ENCODE results near the gene TRMT11.
"Not testable (repeated sequence)": the region's sequence is repeated elsewhere in the genome, so short reads cannot be mapped to it uniquely, and the experiment has no call there.

Gene TRMT11

GRCh38 chr6:125986301-125987025 lies at the start of gene TRMT11:
Gene TRMT11, plus strand, starts transcription at chr6:125986540. Its CDS starts 11 bp downstream, at chr6:125986551.
- peak; percentile 95 for DNase-seq (ENCODE audit: low spot score)

- DNase-seq (ENCODE audit: low spot score): no peak
Observed at GRCh38 chr6:125939026-125939425, 47.3 kb upstream of the TRMT11 start.

DNA sequence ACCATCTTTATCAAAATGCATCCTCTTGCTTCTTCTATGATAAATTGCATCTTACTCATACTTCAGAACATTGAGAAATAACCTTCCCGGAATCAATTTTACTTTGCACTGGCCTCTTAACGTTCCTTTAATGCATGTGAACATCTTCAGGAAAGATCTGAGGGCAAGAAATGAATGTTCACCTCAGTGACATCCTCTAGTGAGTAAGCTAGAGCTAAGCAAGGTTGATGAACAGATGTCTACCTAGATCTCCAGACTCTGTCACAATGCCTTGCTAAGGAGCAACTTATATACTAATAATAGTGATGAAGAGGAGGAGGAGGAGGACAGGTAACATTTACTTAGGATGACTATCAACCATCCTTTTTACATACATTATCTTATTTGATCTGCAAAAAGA lies 46.5 kb upstream of the TRMT11 start:
- DNase-seq (ENCODE audit: low spot score): no peak

DNA sequence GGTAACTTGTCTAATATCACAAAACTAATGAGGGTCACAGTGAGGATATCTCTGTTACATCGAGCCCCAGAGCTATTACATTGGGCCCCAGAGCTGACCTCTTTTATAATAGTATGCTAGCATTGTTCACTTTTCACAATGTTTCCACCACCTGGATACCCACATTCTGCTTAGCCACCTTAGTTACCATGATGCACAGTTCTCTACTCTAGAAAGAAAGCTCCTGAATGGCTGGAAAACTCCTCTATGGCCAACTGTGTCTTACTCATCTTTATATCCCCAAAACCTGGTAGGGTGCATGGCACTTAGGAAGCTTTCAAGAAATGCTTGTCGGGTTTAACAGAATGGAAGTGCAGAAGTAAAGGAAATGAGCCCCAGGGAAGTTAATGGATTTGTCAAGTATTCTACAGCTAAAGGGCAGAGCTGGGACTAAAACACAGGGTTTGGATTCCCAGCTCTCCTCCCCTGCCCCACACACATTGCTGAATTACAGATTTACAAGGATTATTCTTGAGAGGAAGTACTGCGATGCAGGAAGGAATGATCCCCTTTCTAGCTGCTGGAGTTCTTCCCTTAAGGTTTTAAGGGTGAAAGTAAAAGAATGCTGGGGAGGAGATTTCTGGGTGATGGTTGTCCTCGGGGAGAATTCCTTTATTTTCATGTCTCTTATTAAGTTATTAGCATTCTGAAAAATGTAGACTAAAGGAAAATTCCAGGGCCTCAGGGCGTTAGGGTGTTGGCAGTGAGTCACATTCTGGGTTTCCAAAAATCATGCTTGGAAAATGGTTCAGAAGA lies 45.9 kb upstream of the TRMT11 start:
- peak; percentile 48 for DNase-seq (ENCODE audit: low spot score)

- DNase-seq (ENCODE audit: low spot score): no peak
Observed at GRCh38 chr6:125942672-125943527, 43.4 kb upstream of the TRMT11 start.

DNA sequence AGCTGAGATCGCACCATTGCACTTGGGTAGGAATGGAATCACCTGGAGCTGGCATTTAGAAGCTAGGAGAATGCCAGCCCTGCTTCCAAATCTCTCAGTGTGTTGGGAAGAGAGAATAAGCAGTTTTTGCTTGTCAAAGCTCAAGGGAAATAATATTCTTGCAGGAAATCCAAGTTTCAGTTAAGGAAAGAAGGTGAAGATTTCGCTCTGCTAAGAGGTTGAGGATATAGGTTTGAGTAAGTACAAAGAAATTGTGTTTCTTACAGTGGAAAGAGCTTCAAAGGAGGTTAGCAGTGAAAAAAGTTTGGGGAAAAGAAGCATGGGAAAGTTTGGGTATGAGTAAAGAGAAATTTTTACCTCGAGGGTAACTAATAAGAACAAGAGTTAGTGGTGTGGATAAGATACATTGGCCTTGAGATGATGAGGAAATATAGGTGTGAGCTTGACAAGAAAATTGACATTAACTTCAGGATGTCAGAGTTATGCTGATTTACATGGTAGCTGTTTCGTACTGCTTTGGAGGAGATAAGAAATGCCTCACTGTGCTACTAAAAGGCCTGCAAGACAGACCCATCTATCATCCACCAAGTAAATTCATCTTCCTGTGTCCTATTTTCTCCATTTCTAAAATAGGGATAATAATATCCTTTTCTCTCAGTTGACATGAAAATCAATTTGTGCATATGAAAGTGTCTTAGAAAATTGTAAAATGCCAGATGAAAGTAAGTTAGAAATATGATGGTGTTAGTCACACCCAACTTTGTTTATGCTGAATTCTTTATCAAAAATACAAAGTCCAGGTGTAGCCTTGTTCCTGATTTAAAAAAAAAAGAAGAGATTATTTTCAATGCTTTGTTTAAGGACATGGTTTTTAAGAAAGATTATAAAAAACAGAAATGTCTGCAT lies 42.6 kb upstream of the TRMT11 start:
- DNase-seq (ENCODE audit: low spot score): no peak

- DNase-seq (ENCODE audit: low spot score): peak; percentile 27
Observed at GRCh38 chr6:125944434-125944816, 41.9 kb upstream of the TRMT11 start.

GRCh38 chr6:125944896-125945295 lies 41.4 kb upstream of the TRMT11 start:
- DNase-seq (ENCODE audit: low spot score): no peak

DNA sequence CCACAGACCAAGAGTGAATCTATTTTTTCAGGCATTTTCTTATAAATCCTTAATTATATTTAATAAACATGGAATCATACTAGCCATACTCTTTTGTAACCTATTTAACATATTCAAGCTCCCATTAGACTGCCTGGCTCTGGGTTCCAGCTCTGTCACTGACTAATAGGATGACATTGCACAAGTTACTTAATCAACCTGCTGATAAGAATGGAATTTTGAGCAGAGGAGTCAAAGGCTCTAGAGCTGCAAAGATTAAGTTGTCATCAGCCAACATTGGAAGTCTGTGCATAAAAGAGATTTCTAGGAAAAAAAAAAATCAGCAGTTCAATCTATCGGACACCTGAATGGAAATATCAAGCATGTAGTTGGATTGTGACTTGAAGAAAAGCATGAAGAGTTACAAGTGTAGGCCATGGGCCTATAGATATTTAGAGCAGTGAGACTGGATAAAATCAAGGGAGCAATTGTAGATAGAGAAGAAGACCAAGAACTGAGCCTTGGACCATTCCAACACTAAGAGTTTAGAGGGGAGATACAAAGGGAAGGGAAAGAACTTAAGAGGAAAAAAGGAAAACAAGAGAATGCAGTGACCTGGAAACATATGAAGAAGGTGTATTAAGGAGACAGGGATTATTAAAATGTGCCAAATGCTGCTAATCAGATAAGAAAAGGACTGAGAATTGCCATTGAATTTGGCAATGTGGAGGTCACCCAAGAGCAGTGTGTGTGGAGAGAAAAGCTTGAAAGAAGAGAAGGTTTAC lies 40.8 kb upstream of the TRMT11 start:
- DNase-seq (ENCODE audit: low spot score): peak; percentile 5

GRCh38 chr6:125947615-125948014 lies 38.7 kb upstream of the TRMT11 start:
- DNase-seq (ENCODE audit: low spot score): peak; percentile 10

DNA sequence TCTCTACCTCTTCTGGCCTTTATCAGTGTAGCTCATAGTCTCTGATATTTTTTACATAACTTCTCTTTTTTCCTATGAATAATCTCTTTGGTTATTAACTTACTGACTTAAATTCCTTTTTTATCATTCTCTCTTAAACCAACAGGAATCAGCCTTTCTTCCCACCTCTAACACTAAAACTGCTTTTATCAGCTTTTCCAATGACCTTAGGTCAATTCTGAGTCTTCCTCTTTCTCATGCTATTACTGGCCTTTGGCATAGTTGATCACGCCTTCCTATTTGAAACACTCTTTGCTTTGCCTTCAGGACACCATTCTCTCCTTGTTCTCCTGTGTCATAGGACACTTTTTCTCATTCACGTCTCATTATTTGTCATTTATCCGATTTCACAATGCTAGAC lies 37.9 kb upstream of the TRMT11 start:
- no peak for DNase-seq (ENCODE audit: low spot score)

GRCh38 chr6:125949069-125949468 lies 37.3 kb upstream of the TRMT11 start:
- DNase-seq (ENCODE audit: low spot score): no peak

DNA sequence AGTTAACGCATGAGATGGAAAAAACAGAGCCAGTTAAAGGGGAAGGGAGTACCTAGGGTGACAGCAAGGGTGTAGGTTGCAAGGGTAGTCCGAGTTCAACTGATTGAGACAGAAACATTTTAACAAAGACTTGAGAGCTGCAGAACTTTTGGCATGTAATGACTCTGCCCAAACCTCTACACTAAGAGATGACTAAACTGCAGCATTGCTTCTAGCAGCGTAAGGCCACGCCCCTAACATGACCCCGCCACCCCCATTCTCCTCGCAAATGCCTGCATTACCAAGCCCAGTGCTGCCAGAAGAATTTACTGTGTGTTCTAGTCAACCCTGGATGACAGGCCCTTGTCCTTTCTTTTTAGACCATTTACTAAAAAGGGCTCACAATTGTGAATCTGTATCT lies 36.0 kb upstream of the TRMT11 start:
- peak; percentile 47 for DNase-seq (ENCODE audit: low spot score)

- not testable (repeated sequence) for DNase-seq (ENCODE audit: low spot score)
Observed at GRCh38 chr6:125950716-125951115, 35.6 kb upstream of the TRMT11 start.

DNA sequence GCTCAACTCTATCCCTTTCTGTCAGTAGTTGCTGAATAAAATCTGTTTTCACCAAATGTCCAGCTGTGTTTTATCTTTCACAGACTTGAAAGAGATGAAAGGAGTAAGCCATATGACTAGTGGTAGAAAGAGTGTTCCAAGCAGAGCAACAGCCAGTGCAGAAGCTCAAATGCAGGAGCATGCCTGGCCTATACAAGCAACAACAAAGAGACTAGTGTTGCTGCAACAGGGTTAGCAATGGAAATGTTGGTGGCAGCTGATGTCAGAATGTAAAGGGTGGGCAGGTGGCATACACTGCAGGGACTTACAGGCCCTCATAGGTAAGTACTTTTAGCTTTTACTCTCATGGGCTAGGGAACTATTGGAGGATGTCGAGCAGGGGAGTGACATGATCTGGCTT lies 35.0 kb upstream of the TRMT11 start:
- no peak for DNase-seq (ENCODE audit: low spot score)

- DNase-seq (ENCODE audit: low spot score): peak; percentile 23
Observed at GRCh38 chr6:125952764-125953501, 33.4 kb upstream of the TRMT11 start.

DNA sequence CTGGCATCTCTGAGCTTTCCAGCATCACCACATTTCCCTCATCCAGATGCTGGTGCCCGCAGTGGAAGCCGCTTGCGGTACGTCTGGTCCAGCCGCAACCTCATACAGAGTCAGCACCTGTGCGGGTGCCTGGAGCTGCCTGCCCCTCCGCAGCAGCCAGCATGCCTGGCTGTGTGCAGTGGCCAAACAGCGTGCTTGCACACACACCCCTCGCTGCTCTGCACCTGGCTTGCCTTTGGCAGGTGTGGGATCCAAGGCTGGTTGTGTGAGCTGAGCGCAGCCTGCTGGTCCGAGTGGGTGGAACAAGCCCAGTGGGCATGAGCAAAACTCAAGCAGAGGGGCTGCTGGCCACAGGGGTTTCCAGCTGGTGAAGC lies 32.9 kb upstream of the TRMT11 start:
- DNase-seq (ENCODE audit: low spot score): no peak

DNA sequence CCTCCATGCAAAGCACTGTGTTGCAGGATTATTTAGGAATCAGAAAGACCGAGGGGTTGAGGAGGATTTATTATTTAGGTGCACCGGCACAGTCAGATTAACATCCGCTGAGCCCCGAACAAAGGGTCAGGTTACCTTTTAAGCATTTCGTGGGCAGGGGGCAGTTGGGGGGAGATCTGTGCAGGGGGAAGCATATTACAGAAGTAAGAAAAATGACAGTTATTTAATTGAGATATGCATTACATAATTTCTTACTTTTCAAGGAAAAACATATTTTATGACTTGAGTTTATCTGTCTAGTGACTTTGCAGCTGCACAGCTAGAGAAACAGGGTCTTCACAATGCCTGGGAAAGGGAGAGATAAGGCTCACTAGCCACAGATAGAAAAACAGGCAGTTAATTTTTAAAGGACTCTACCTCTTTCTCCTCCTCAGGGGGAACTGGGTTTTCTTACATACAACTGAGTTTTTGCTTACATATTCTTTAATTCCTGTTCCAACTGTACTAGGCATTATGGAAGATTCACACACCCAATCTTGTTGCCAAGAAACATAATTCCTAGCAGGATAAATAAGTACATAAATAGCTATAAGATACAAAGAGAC lies 31.5 kb upstream of the TRMT11 start:
- no peak for DNase-seq (ENCODE audit: low spot score)

DNA sequence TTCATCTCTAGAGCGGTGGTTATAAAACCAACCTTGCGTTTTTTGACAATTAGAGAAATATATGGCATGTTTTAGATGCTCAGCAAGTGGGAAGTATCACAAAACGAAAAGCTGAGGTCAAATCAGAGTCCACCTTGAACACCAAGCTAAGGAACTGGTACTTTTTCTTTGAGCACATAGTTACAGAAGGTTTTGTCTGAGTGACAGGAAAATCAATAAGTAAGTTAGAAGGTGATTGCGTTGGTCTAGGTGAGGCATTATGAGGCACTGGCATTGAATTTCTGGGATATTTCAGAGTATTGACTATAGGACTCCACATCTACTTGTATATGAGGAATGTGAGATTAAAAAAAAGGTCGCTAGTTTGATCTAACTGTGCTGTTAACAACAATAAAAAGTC lies 30.4 kb upstream of the TRMT11 start:
- DNase-seq (ENCODE audit: low spot score): no peak
